GM18520 (cell line): ENCODE measurements around the gene ATP2A3.
"Not testable (repeated sequence)": the region's sequence is repeated elsewhere in the genome, so short reads cannot be mapped to it uniquely, and the experiment has no call there.

Experiments
- ATAC-seq: cut with Tn5 transposase; IDR thresholded peaks from one replicate; pipeline ENCODE4 v1.9.1; 2021; ENCODE audit not compliant: unreplicated experiment

Gene ATP2A3

DNA sequence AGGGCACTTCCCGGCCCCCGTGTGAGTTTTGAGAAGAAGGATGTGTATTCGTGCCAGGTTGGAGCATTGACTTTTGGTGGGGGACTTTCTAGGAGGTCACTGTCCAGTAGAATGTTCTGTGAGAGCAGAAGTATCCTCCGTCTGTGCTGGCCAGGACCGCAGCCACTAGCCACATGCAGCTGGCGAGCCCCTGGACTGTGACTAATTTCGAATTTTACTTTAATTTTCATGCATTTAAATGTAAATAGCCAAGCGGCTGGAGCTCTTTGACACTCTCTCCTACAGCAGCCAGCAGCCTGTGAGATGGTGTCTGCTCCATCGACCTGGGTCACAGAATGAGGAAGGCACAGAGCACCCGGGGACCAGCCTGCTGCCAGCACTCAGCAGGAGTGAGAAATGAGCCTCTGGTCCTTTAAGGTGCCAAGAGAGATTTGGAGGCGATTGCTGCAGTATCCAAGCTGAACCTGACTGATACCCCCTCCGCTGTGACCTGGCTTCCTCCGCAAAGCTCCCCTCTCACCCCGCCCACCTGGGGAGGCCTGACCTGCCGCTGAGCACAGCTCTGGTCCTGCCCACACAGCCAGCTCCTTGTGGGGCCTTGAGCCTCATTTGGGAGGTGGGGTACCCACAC is 7.8 kb downstream of the ATP2A3 start:
- no peak for ATAC-seq

DNA sequence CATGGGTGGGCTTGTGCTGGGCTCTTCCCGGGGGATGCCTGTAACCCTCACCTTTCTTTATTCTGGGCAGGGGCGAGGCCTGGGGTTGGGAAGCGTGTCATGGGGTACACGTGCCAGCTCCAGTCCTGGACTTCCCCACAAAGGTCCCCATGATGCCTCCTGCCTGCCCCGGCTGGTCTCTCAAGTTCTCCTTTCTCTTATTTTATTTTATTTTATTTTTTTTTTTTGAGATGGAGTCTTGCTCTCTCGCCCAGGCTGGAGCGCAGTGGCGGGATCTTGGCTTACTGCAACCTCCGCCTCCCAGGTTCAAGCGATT is 8.6 kb downstream of the ATP2A3 start:
- no peak for ATAC-seq

DNA sequence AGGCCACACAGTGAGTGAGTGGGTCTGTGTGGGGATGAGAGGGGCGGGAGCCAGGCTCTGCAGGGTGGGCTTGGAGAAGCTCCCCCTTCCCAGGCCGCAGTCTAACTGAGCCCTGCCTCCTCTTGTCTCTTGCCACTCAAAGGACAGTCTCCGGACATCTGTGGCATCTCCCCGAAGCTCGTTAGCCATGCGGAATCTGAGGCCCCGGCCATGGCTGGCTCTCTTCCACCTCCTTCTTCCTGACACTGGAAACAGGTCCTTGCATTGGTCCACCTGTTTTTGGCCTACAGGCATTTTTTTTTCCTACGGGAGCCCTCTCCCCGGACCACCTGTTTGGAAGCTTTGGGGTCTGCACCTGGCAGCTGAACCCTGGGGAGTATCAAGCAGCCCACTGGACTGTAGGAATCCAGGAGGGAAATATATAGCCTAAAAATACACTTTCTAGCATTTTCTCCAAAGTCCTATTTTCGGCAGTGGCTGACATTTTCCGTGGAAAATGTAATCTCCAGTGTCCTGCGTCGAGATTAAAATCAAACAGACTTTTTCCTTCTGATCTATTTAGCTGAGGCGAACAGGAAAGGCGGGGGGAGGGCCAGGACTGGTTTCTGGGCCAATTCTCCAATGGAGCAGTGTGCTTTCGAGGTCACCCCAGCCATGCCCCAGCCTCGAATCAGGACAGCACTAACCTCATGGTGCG is 9.1 kb downstream of the ATP2A3 start:
- no peak for ATAC-seq

DNA sequence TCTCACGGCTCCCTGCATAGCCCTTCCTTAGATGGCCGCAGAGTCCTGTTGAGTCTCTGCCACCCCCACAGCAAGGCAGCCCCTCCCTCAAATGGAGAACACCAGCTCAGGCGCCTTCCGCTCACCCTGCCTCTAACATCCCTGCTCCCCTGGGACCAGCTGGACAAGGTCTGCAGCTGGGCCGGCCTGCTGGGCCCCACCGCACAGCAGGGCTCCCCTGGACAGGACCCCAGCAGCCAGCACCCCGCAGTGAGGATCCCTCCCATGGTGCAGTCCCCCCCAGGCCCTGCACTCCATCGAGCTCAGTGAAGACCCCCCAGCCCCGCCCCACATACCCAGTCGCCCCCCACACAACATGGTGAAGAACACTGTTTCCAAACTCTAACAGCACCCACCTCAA is 10.2 kb downstream of the ATP2A3 start:
- ATAC-seq = no peak

DNA sequence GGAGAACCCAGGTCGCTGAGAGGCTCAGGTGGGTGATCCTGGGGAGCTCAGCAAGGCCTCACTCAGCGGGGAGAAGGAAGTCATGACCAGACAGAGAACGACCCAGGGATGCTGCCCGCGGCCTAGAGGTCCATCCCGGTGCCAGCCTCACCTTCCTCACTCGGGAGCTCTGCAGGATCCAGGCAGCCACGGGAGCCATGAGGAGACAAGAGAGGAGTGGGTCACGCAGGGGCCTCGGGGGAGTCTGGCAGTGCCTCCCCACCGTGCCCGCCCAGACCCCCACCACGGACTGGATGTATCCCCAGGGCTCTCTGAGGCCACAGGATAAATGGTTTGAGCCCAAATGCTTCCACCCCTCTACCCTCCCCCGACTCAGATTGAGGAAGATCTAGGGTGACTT is 10.7 kb downstream of the ATP2A3 start:
- ATAC-seq = no peak

DNA sequence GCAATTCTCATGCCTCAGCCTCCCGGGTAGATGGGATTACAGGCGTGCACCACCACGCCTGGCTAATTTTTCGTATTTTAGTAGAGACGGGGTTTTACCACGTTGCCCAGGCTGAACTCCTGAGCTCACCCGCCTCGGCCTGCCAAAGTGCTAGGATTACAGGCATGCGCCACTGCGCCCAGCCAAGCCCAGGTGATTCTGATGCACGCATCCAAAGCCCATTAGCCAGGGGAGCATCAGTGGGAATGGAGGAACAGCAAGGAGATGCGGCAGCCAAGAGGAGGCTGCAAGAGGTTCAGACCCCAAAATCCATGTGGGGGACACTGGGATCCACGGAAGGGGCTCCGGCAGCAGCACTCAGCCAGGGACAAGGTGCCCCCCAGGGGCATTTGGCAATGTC is 12.1 kb downstream of the ATP2A3 start:
- ATAC-seq = no peak

DNA sequence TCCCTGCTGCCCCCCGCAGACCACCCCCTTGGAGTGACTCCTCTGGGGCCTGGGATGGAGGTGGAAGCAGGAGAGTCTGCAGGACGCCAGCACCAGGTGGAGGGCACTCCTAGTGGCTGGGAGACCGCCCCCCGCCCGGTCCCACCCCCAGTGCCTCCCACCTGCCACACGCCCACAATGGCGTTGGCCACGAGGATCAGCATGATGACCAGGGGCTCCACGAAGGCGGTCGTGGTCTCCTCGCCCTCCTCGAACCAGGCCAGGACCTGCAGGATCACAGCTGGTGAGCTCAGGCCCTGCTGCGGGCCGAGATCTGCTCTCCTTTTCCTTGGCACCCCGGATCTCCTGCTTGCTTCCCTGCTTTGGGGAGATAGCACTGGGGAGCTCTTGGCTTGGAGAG is 12.8 kb downstream of the ATP2A3 start:
- no peak for ATAC-seq

DNA sequence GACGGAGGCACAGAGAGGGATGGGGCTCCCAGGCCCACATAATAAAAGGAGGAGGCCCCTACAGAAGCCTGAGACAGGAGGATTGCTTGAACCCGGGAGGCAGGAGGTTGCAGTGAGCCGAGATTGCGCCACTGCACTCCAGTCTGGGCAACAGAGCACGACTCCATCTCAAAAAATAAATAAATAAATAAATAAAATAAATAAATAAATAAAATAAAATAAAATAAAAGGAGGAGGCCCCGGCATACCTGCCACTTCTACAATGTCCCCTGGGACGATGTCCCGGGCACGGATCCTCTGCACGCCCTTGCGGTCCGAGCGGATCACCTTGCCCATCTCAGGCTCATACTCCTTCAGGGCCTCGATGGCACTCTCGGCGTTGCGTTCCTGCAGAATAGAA is 13.2 kb downstream of the ATP2A3 start:
- no peak for ATAC-seq

DNA sequence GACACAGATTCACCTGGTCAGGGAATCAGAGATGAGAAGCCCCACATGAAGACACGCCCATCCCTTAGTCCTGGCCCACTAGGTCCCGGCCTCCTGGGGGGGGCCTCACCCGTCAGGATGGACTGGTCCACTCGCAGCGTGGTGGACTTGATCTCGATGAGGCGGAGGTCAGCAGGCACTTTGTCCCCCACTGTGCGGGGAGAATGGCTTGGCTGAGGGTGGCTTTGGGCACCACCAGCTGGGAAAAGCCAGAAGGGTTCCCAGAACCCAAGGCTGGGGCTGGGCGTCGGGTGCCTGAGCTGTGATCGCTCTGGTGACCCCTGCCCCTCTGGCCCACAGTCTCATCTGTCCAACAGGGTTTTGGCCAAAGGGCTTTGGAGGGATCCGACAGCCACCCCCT is 13.7 kb downstream of the ATP2A3 start:
- no peak for ATAC-seq

DNA sequence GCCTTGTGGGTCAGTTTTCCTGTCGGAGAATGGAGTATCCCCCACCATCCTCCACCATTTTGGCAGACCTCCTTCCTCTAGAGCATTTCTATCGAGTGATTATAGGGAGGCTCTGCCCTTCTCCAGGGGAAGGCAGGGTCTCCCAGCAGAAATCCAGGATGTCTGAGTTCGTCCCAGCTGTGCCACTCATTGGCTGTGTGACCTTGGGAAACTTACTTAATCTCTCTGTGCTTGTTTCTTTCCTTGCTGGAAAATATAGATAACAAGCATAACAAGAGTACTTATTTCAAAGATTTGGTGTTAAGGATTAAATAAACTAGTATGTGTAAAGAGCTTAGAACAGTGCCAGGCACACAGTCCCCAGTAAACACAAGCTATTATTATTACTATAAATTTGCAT is 14.8 kb downstream of the ATP2A3 start:
- ATAC-seq = no peak

DNA sequence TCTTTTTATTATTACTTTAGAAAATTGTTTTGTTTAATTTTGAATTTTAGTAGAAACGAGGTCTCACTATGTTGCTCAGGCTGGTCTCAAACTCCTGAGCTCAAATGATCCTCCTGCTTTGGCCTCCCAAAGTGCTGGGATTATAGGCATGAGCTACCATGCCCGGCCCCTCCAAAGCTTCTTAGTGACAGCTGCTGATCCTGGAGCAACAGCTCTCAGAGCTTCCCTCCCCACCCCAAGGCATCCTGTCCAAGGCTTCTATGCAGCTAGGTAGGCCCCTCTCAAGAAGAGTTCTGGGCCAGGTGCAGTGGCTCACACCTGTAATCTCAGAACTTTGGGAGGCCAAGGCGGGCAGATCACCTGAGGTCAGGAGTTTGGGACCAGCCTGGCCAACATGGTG is 15.7 kb downstream of the ATP2A3 start:
- ATAC-seq = not testable (repeated sequence)

DNA sequence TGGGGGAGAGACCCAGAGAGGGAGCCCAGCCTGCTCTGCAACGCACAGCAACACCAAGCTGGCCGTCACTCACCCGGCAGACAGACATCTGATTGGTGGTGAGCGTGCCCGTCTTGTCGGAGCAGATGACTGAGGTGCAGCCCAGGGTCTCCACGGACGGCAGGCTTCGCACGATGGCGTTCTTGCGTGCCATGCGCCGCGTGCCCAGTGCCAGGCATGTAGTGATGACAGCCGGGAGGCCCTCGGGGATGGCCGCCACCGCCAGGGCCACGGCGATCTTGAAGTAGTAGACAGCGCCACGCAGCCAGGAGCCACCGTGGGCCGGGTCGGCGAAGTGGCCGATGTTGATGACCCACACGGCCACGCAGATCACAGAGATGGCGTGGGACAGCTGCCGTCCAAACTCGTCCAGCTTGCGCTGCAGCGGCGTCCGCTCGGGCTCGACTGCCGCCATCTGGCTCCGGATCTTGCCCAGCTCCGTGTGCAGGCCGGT is 16.9 kb downstream of the ATP2A3 start:
- ATAC-seq = no peak

DNA sequence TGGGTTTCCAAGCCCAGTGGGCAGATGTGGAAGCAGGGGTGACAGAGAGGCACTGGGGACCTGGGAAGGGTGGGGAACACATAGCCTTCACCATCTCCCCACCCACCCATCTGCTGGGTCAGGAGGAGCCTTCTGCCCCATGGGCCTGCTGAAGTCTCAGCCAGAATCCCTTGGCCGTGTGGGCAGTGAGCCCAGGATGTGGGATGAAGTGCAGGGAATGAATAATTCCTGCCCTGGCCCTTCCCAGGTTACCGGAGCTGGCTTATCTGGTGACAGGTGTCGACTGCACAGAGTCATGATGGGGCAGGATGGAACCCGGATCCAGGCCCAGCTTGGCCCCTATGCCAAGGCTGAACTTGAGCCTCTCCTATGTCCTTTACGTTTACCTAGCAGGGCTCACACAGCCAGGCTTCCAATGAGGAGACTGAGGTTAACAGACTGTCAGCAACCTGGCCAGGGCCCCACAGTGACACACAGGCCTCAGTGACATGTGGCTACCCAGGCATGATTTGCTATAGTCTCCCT is 17.5 kb downstream of the ATP2A3 start:
- no peak for ATAC-seq

DNA sequence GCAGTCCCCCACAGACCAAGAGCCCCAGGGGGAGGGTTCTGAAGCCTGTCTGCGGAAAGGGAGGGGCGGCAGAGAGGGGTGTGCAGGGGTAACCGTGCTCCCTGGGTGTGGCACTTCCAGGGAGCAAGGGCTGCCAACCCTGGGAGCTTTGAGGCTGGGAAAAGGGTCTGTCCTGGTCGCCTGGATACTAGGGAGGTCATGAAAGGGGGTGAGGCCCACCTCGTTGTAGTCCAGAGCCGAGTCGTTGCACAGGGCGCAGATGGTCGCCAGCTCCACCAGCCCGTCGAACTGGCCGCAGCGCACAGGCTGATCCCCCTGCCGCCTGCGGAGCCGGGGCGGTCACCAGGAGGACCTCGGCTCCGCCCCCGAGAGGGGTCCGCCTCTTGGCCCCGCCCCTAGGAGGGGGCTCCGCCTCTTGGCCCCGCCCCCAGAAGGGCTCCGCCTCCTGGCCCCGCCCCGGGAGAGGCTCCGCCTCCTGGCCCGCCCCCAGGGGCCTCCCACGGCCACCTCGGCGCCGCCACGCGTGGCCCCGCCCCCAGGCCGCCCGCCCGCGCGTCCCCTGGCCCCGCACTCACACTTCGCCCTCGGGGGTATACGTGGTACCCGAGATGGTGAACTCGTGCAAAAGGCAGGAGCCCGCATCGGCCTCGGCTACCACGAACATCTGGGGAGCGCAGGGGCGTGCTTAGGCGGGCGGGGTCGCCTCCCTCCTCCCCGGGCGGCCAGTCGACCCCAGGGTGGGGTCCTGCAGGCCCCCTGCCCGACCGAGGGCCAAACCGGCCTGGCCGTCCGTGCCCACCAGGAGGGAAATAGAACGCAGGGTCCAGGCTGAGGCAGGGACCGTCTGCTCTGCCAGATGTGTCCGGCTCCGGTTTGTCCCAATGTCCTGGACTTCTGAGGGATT is 19.5 kb downstream of the ATP2A3 start:
- ATAC-seq = no peak

DNA sequence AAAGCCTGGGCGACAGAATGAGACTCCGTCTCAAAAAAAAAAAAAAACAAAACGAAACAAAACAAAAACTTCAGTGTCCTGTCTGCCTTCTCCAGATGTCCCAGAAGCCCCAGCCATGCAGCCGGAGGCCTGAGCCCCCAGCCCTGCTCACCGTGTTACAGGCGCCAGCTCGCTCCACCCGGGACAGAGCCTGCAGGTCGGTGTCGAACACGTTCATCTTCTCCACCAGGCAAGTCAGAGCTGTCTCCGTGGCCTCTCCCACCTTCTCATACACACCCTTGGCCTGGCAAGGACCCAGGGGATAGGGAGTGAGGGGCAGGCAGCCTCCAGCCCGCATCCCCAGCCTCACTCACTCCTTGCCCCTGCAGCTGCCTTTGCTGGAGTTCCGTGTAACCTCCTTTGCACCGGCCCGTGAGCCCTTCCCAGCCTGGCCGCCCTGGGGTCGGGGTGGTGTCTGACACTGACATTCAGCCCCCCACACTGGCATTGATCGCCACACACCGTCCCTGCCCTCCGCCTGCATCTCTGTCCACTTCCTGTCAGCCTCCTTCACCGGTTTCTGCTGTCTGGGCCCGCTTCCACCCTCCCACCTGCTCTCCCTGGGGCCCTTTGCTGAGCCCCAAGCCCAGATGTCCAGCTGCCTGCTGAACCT is 20.9 kb downstream of the ATP2A3 start:
- ATAC-seq = no peak

DNA sequence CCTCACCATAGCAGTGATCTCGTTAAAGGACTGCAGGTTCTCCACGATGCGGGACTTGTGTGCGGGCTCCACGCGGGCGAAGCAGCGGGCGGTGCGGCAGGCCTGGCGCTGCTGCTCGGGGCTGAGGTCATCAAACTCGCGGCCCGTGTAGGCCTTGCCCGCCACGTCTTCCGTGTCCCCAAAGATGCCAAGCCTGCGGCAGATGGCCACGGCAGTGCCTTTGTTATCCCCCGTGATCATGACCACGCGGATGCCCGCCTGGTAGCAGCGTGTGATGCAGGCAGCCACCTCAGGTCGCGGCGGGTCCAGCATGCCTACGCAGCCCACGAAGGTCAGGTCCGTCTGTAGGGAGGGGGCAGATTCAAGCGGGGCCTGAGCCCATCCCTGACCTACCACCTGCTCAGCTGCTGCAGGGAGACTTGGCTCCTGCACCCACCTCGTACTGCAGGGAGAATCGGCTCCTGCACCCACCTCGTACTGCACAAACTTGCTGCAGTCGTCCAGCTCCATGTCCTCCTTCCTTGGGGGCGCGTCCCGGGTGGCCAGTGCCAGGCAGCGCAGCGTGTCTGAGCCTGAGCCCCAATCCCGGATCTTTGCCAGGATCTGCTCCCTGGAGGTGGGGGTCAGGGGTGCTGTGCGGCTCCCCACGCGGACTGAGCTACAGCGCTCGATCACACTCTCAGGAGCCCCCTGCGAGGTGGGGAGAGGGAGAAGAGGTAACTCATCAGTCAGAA is 23.1 kb downstream of the ATP2A3 start:
- no peak for ATAC-seq

DNA sequence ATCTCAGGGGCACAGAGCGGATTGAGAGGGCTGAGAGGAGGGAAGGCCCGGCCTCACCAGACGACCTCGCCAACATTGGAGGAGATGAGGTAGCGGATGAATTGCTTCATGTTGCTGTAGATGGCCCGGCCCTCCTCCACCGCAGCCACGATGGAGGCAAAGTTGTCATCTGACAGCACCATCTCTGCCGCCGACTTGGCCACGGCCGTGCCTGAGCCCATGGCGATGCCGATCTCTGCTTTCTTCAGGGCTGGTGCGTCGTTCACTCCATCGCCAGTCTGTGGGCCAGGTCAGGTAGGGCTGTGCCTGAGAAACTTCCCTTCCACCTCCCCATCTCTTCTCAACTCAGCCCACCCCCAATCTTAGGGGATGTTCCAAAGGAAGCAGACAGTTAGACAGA is 26.9 kb downstream of the ATP2A3 start:
- no peak for ATAC-seq

DNA sequence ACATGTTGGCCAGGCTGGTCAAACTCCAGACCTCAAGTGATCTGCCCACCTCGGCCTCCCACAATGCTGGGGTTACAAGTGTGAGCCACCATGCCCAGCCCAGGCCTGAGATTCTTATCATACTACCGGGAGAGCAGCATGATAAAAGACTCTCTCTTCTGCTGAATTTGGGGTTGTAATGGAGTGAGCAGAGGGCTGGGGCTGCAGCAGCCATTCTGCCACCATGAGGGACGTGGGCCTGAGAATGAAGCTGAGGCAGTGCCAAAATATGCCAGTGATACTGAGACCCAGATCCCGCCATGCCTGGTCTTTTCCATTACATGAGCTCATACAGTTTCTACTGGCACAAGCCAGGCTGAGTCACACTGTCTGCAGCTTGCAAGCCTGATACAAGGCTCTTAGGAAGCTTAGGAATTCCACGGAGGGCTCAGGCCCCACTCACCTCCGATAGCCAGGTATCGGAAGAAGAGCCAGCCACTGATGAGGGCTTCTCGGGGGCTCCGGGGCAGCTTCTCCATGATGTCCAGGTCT is 28.3 kb downstream of the ATP2A3 start:
- ATAC-seq = no peak

DNA sequence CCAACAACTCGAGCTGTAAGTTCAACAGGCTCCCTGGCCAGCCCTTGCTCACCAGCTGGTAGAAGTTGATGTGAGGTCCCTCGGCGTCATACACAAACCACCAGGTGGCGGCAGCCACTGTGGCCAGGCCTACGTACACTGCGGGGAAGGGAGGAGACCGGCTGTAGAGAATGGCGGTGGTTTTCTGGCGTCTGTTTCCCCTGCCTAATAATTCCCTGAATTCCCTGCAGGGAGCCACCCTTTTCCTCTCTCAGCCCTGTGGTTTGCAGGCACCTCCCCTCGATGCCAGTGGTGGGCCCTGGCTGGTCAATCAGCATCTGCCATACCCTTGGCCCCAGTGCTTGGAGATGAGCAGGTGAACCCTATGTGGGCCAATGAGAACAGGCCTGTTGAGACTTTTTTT is 29.1 kb downstream of the ATP2A3 start:
- ATAC-seq = no peak

DNA sequence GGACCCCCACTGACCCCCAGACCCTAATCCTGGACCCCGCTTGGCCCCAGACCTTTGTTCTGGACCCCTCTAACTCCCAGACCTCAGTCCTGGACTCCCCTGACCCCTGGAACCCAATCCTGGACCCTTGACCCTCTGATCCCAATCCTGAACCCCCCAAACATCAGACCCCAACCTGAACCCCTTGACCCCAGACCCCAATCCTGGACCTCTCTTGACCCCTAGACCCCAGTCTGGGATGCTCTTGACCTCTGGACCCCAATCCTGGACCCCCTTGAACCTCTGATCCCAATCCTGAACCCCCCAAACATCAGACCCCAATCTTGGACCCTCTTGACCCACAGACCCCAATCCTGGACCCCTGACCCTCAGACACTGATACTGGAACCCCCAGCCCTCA is 34.5 kb downstream of the ATP2A3 start:
- ATAC-seq = no peak
